CD8-positive, alpha-beta memory T cell (primary cell): ENCODE results near the gene FOXK2. TPM values are rescaled to one million over a fixed set of nuclear protein-coding genes. Genes with fewer than 3 reads are reported as not detected.

Experiments used
- CTCF ChIA-PET: fragments of 350-600 bp; sonication (Branson Sonifier 250); formaldehyde crosslinking; loops from one replicate; lab custom pipeline; 2021; ENCODE audit warnings: antibody characterized with exemption; lab: Charles Lee
- POLR2A ChIA-PET: fragments of 350-600 bp; sonication (Branson Sonifier 250); formaldehyde crosslinking; loops from one replicate; lab custom pipeline; 2021; ENCODE audit warnings: antibody characterized with exemption; lab: Charles Lee
- DNase-seq, 5 donors: peaks; one replicate each; pipeline versions ENCODE4 v3.0.0 to v3.0.0-alpha.2; 2020 to 2022; ENCODE audit warnings: mixed read lengths in 1 of 5
- H3K27ac ChIP-seq: one replicate; pipeline ENCODE4 v1.7.0; 2013; ENCODE audit warnings: low read depth, mild to moderate bottlenecking, low read length, moderate library complexity
- H3K27me3 ChIP-seq: 2 replicates; pipeline ENCODE4 v1.7.0; 2013; ENCODE audit warnings: low read length, mild to moderate bottlenecking; ENCODE audit not compliant: insufficient read depth, poor library complexity, severe bottlenecking
- H3K36me3 ChIP-seq: 2 replicates; pipeline ENCODE4 v1.7.0; 2013; ENCODE audit warnings: mild to moderate bottlenecking, low read length, moderate library complexity; ENCODE audit not compliant: insufficient read depth
- H3K4me1 ChIP-seq: 2 replicates; pipeline ENCODE4 v1.7.0; 2013; ENCODE audit warnings: mild to moderate bottlenecking, low read length, moderate library complexity; ENCODE audit not compliant: insufficient read depth
- H3K4me3 ChIP-seq: 2 replicates; pipeline ENCODE4 v1.7.0; 2013; ENCODE audit warnings: mild to moderate bottlenecking, low read length
- H3K9me3 ChIP-seq: 2 replicates; pipeline ENCODE4 v1.7.0; 2013; ENCODE audit warnings: mild to moderate bottlenecking, low read length
- H3K27ac Mint-ChIP-seq, 8 donors: one replicate each; pipeline ENCODE4 v1.8.0; 2020 to 2021; ENCODE audit warnings: mixed read lengths in 8 of 8, mild to moderate bottlenecking in 6 of 8, inconsistent platforms in 3 of 8, moderate library complexity in 3 of 8
- H3K27me3 Mint-ChIP-seq, 2 donors: one replicate each; pipeline ENCODE4 v1.8.0; 2020 to 2021; ENCODE audit warnings: mixed read lengths in 2 of 2, mild to moderate bottlenecking in 1 of 2, moderate library complexity in 1 of 2
- H3K36me3 Mint-ChIP-seq, 3 donors: one replicate each; pipeline ENCODE4 v1.8.0; 2020 to 2021; ENCODE audit warnings: mixed read lengths in 3 of 3, inconsistent platforms in 1 of 3, mild to moderate bottlenecking in 1 of 3
- H3K4me1 Mint-ChIP-seq, 3 donors: one replicate each; pipeline ENCODE4 v1.8.0; 2020 to 2021; ENCODE audit warnings: mixed read lengths in 3 of 3, inconsistent platforms in 1 of 3, mild to moderate bottlenecking in 1 of 3
- H3K4me3 Mint-ChIP-seq, 7 donors: one replicate each; pipeline ENCODE4 v1.8.0; 2020 to 2021; ENCODE audit warnings: mixed read lengths in 7 of 7, mild to moderate bottlenecking in 6 of 7, moderate library complexity in 4 of 7, inconsistent platforms in 2 of 7
- H3K9me3 Mint-ChIP-seq, 5 donors: one replicate each; pipeline ENCODE4 v1.8.0; 2020 to 2022; ENCODE audit warnings: mixed read lengths in 5 of 5, mild to moderate bottlenecking in 3 of 5, moderate library complexity in 2 of 5, inconsistent platforms in 1 of 5
- polyA plus RNA-seq: library from polyadenylated mRNA; unstranded; fragments of 300-500 nt; fragmentation: Illumina TruSeq; gene quantifications from one replicate; pipeline ENCODE4 v1.2.3, GENCODE V29; 2021
- total RNA-seq, 2 experiments: library from RNA; stranded (reverse); gene quantifications; one replicate each; pipeline ENCODE4 v1.2.3, GENCODE V29; 2021

FOXK2 gene
- total and polyA plus RNA-seq, 3 experiments from 2014 or later, result 8.2 to 71.2 (median 63.9) TPM

- Mint-ChIP-seq H3K27me3 (no peaks in the 10 kb centered on the region), H3K36me3 (peaks cover 0 to 8% (median 2%) of the 10 kb centered on the region in 3 donors), H3K4me1 (peaks cover 54 to 84% (median 68%) of the 10 kb centered on the region in 3 donors), H3K27ac (peak overlapping the region in 7 of 8 donors; percentile 23 to 90 (median 66)), H3K9me3 (no peaks in the 10 kb centered on the region), H3K4me3 (peak overlapping the region in 1 of 7 donors; percentile 56)
- Histone ChIP-seq H3K36me3 (no peaks in the 10 kb centered on the region), H3K9me3 (no peaks in the 10 kb centered on the region), H3K4me3 (no peak overlapping the region), H3K27ac (no peak overlapping the region), H3K4me1 (peaks cover 25% of the 10 kb centered on the region), H3K27me3 (no peaks in the 10 kb centered on the region)
- ChIA-PET POLR2A (no interaction called here), CTCF (no interaction called here)
- DNase-seq, result no peak
Measured at GRCh38 chr17:82525712-82526111, 6.2 kb downstream of the FOXK2 start.

GRCh38 chr17:82527898-82528297, 8.4 kb downstream of the FOXK2 start:
- Mint-ChIP-seq H3K27ac (peak overlapping the region in 7 of 8 donors; percentile 19 to 69 (median 55)), H3K9me3 (no peaks in the 10 kb centered on the region), H3K27me3 (no peaks in the 10 kb centered on the region), H3K36me3 (peaks cover 0 to 7% (median 2%) of the 10 kb centered on the region in 3 donors), H3K4me3 (peak overlapping the region in 1 of 7 donors; percentile 52), H3K4me1 (peaks cover 53 to 75% (median 57%) of the 10 kb centered on the region in 3 donors)
- ChIA-PET CTCF (no interaction called here), POLR2A (interaction anchor here (1.5 kb wide), 1 partner anchor 8 kb away, joined by 5 read pairs; the partner anchor contains the start of gene FOXK2)
- H3K27ac ChIP-seq, result no peak overlapping the region
- no peaks in the 10 kb centered on the region for H3K36me3 ChIP-seq
- no peak for DNase-seq
- no peaks in the 10 kb centered on the region for H3K9me3 ChIP-seq
- H3K4me3 ChIP-seq, result no peak overlapping the region
- H3K27me3 ChIP-seq, result no peaks in the 10 kb centered on the region
- H3K4me1 ChIP-seq, result peaks cover 24% of the 10 kb centered on the region

GRCh38 chr17:82528484-82529265, 9.1 kb downstream of the FOXK2 start:
- H3K9me3 ChIP-seq, result no peaks in the 10 kb centered on the region
- peaks cover 0 to 5% (median 2%) of the 10 kb centered on the region in 3 donors for H3K36me3 Mint-ChIP-seq
- H3K27ac Mint-ChIP-seq, result peak overlapping the region; percentile 30 to 85 (median 60)
- no peaks in the 10 kb centered on the region for H3K27me3 ChIP-seq
- H3K4me3 Mint-ChIP-seq, result peak overlapping the region in 4 of 7 donors; percentile 8 to 53 (median 28)
- peaks cover 26% of the 10 kb centered on the region for H3K4me1 ChIP-seq
- H3K27me3 Mint-ChIP-seq, result no peaks in the 10 kb centered on the region
- DNase-seq, result peak in 1 of 5 donors; percentile 21
- POLR2A ChIA-PET, result interaction anchor here (1.5 kb wide), 1 partner anchor 9 kb away, joined by 5 read pairs; the partner anchor contains the start of gene FOXK2
- no peak overlapping the region for H3K4me3 ChIP-seq
- no peak overlapping the region for H3K27ac ChIP-seq
- H3K36me3 ChIP-seq, result no peaks in the 10 kb centered on the region
- CTCF ChIA-PET, result no interaction called here
- H3K9me3 Mint-ChIP-seq, result no peaks in the 10 kb centered on the region
- H3K4me1 Mint-ChIP-seq, result peaks cover 52 to 76% (median 56%) of the 10 kb centered on the region in 3 donors

GRCh38 chr17:82529914-82530300, 10.4 kb downstream of the FOXK2 start:
- ChIA-PET POLR2A (interaction anchor here (0.6 kb wide), 1 partner anchor 239 kb away, joined by 4 read pairs; no protein-coding TSS in a partner anchor), CTCF (no interaction called here)
- H3K27me3 ChIP-seq, result no peaks in the 10 kb centered on the region
- H3K4me3 Mint-ChIP-seq, result no peak overlapping the region
- no peaks in the 10 kb centered on the region for H3K27me3 Mint-ChIP-seq
- H3K9me3 ChIP-seq, result no peaks in the 10 kb centered on the region
- peaks cover 56 to 77% (median 58%) of the 10 kb centered on the region in 3 donors for H3K4me1 Mint-ChIP-seq
- H3K27ac ChIP-seq, result no peak overlapping the region
- peaks cover 33% of the 10 kb centered on the region for H3K4me1 ChIP-seq
- no peak overlapping the region for H3K4me3 ChIP-seq
- no peaks in the 10 kb centered on the region for H3K36me3 ChIP-seq
- no peaks in the 10 kb centered on the region for H3K9me3 Mint-ChIP-seq
- no peak overlapping the region for H3K27ac Mint-ChIP-seq
- DNase-seq, result no peak
- peaks cover 0 to 5% (median 2%) of the 10 kb centered on the region in 3 donors for H3K36me3 Mint-ChIP-seq

GRCh38 chr17:82531431-82531881, 11.9 kb downstream of the FOXK2 start:
- Histone ChIP-seq H3K4me1 (peaks cover 40% of the 10 kb centered on the region), H3K36me3 (no peaks in the 10 kb centered on the region), H3K27ac (no peak overlapping the region), H3K4me3 (no peak overlapping the region), H3K9me3 (no peaks in the 10 kb centered on the region), H3K27me3 (no peaks in the 10 kb centered on the region)
- ChIA-PET CTCF (no interaction called here), POLR2A (no interaction called here)
- Mint-ChIP-seq H3K27ac (peak overlapping the region in 6 of 8 donors; percentile 10 to 98 (median 35)), H3K27me3 (no peaks in the 10 kb centered on the region), H3K9me3 (no peaks in the 10 kb centered on the region), H3K4me3 (peak overlapping the region in 4 of 7 donors; percentile 4 to 57 (median 21)), H3K36me3 (peaks cover 0 to 7% (median 0%) of the 10 kb centered on the region in 3 donors), H3K4me1 (peaks cover 58 to 79% (median 58%) of the 10 kb centered on the region in 3 donors)
- DNase-seq, result no peak

- H3K9me3 Mint-ChIP-seq, result no peaks in the 10 kb centered on the region
- H3K27ac Mint-ChIP-seq, result peak overlapping the region in 6 of 8 donors; percentile 38 to 77 (median 44)
- ChIA-PET POLR2A (no interaction called here), CTCF (no interaction called here)
- H3K4me1 Mint-ChIP-seq, result peaks cover 53 to 74% (median 63%) of the 10 kb centered on the region in 3 donors
- no peaks in the 10 kb centered on the region for H3K36me3 ChIP-seq
- H3K4me3 Mint-ChIP-seq, result peak overlapping the region in 1 of 7 donors; percentile 46
- H3K4me1 ChIP-seq, result peaks cover 33% of the 10 kb centered on the region
- no peaks in the 10 kb centered on the region for H3K27me3 ChIP-seq
- no peak for DNase-seq
- H3K9me3 ChIP-seq, result no peaks in the 10 kb centered on the region
- H3K27me3 Mint-ChIP-seq, result peaks cover 0 to 1% of the 10 kb centered on the region in 2 donors
- no peak overlapping the region for H3K27ac ChIP-seq
- peaks cover 0 to 9% (median 0%) of the 10 kb centered on the region in 3 donors for H3K36me3 Mint-ChIP-seq
- H3K4me3 ChIP-seq, result no peak overlapping the region
Measured at GRCh38 chr17:82534401-82534812, 14.9 kb downstream of the FOXK2 start.

GRCh38 chr17:82536512-82537201, 17.1 kb downstream of the FOXK2 start:
- ChIA-PET POLR2A (interaction anchor here (0.5 kb wide), 1 partner anchor 568 kb away, joined by 3 read pairs; no protein-coding TSS in a partner anchor), CTCF (no interaction called here)
- Histone ChIP-seq H3K4me3 (no peak overlapping the region), H3K27ac (no peak overlapping the region), H3K4me1 (peaks cover 19% of the 10 kb centered on the region), H3K9me3 (no peaks in the 10 kb centered on the region), H3K27me3 (no peaks in the 10 kb centered on the region), H3K36me3 (no peaks in the 10 kb centered on the region)
- Mint-ChIP-seq H3K27me3 (peaks cover 0 to 1% of the 10 kb centered on the region in 2 donors), H3K4me1 (peaks cover 46 to 68% (median 57%) of the 10 kb centered on the region in 3 donors), H3K9me3 (no peaks in the 10 kb centered on the region), H3K36me3 (peaks cover 0 to 11% (median 0%) of the 10 kb centered on the region in 3 donors), H3K27ac (peak overlapping the region; percentile 26 to 84 (median 66)), H3K4me3 (no peak overlapping the region)
- DNase-seq, result no peak
